GM12892 (cell line): ENCODE measurements around the gene SLC51A.

Experiments used
- DNase-seq: peaks from one replicate; pipeline ENCODE4 v3.0.0; 2011; ENCODE audit not compliant: insufficient read length
- FAIRE-seq: peaks from 2 replicates; lab custom pipeline; 2011; peaks lifted over from hg19 to GRCh38; lab: Jason Lieb, UNC
- POLR2A ChIP-seq: IDR thresholded peaks from 2 replicates; pipeline ENCODE4 v1.6.1; 2011; ENCODE audit warnings: low read depth, low read length, control low read depth
- POLR2AphosphoS5 ChIP-seq: IDR thresholded peaks from 2 replicates; pipeline ENCODE4 v1.6.1; 2011; ENCODE audit warnings: low read depth, low read length, control low read depth
- TAF1 ChIP-seq: IDR thresholded peaks from 2 replicates; pipeline ENCODE4 v1.6.1; 2011; ENCODE audit warnings: low read depth, mild to moderate bottlenecking, control low read depth, low read length, borderline replicate concordance

The SLC51A gene

GRCh38 chr3:196210673-196211556 is 5.4 kb upstream of the SLC51A start, which contains the start of gene ZDHHC19:
Gene ZDHHC19, minus strand, starts transcription at chr3:196211400. Its CDS starts 85 bp downstream, at chr3:196211315.
- no peak for TF ChIP-seq POLR2A
- TF ChIP-seq TAF1: no peak
- TF ChIP-seq POLR2AphosphoS5: no peak
- no peak for DNase-seq
- no peak for FAIRE-seq

DNA sequence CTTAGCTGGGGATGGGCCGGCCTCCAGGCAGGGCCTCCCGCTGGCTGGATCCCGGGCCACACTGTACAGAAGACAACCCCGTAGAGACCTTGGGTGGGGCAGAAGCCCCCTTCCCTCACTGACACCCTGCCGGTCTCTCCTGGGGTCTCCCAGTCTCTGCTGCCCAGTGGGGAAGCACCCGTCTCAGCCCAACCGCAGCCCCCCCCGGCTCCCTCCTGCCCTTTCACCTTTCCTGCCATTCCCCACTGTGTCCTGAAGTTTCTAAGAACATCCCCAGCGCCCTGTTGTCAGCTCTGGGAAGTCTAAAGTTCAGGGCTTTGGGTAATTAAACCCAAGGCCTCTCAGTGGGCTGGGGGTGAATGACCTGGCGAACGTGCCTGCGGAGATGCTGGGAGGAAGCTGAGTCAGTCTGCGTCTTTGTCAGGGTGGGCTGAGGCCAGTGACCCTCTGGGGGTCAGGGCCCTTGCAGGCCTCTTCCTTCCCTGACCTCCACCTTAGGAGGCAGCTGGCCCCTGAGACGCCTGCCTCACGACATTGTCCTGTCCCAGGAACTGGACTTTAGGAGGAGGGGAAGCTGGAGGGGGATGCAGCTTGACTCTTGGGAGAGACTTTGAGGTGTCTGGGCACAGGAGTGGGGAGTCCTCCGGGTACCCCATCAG is 1.4 kb upstream of the SLC51A start:
- FAIRE-seq (no peak), DNase-seq (no peak)
- TF ChIP-seq POLR2A (no peak), POLR2AphosphoS5 (no peak), TAF1 (no peak)

DNA sequence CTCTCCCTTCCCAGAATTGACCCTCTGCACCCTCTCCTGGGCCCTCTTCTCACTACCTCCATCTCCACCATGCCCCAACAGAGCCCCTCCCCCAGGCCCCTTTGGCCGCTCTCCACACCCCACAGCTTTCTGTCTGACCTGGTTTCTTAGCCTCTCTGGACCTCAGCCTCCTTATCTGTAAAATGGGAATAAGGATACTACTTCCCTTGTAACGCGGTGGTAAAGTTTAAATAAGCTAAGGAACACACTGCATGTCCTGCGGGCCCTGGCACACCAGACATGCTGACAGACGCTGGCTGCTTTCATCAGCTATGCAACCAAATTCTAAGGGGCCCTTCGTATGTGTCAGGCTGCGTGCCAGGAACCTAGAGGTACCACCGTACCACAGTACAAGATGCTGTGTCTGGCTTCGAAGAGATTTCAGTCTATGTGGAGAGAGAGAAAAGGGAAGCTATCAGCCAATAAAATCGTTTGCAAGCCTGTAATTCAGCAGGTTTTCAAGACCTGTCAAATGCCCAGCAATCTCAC is 777 bp upstream of the SLC51A start:
- FAIRE-seq (no peak), DNase-seq (no peak)
- TF ChIP-seq POLR2A (no peak), POLR2AphosphoS5 (no peak), TAF1 (no peak)

DNA sequence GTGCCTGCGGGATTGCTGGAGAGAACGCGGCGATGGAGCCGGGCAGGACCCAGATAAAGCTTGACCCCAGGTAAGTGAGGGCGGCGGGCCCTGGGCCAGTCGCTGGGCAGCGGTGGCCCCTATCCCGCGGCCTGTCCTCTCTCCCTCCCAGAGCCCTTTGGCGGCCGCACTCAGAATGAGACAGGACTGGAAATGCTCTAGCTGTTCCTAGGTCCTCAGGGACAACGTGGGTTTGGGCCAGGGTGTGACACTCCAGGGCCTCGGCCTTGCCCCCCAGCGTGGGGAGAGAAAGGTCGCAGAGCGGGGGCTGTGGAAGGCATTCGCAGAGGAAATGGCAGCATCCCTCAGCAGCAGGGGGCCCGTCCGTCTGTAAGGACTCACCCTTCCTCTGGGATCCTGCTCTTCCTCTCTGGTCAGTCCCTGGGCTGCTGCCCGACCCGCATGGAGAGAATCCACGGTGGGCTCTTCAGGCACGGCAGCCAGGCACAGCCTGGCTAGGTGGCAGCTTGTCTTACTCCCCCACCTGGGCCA is 412 bp downstream of the SLC51A start:
- FAIRE-seq (no peak), DNase-seq (no peak)
- TF ChIP-seq POLR2A (no peak), TAF1 (no peak), POLR2AphosphoS5 (no peak)

GRCh38 chr3:196217307-196218154 is 1.2 kb downstream of the SLC51A start:
- DNase-seq: no peak
- TF ChIP-seq POLR2A (no peak), TAF1 (no peak), POLR2AphosphoS5 (no peak)
- no peak for FAIRE-seq

GRCh38 chr3:196218155-196218712 is 1.9 kb downstream of the SLC51A start:
- no peak for TF ChIP-seq POLR2A
- no peak for TF ChIP-seq POLR2AphosphoS5
- no peak for TF ChIP-seq TAF1
- DNase-seq: no peak
- FAIRE-seq: no peak

- FAIRE-seq: peak; percentile 86
- TF ChIP-seq POLR2A (no peak), POLR2AphosphoS5 (no peak), TAF1 (no peak)
- peak; percentile 49 for DNase-seq
Measured at GRCh38 chr3:196219194-196219969, 3.0 kb downstream of the SLC51A start.

GRCh38 chr3:196219970-196220311 is 3.6 kb downstream of the SLC51A start:
- no peak for FAIRE-seq
- TF ChIP-seq TAF1 (no peak), POLR2A (no peak), POLR2AphosphoS5 (no peak)
- no peak for DNase-seq

DNA sequence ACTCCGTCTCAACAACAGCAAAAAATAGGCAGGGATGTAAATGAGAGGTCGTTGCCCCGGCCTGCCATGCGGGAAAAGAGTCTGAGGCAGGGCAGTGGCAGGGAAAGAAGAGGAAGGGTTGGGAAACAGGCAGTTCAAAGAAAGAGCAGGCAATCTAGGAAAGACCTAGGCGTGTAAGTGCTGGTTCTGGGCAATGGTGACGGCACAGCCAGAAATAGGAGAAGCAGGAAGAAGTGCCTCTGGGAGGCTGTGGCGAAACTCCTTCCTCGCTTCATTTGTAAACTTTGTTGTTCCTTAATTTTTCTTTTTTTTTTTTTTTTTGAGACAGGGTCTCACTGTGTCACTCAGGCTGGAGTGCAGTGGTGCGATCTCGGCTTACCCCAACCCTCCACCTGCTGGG is 4.3 kb downstream of the SLC51A start:
- DNase-seq: no peak

DNA sequence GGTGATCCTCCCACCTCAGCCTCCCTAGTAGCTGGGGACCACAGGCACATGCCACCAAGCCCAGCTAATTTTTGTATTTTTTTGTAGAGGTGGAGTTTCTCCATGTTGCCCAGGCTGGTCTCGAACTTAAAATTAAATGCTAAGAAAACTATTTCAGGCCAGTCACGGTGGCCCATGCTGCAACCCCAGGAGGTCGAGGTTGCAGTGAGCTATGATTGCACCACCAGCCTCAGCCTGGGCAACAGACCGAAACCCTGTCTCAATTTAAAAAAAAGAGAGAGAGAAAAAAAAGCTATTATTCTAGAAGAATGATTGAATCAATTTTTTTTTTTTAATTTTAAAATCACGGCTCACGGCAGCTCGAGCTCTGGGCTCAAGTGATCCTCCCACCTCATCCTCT is 4.7 kb downstream of the SLC51A start:
- TF ChIP-seq POLR2A: no peak
- no peak for TF ChIP-seq TAF1
- no peak for TF ChIP-seq POLR2AphosphoS5
- DNase-seq: no peak

More for the DNA sequence above, 4.3 kb downstream of the SLC51A start:
- TF ChIP-seq POLR2A (no peak), TAF1 (no peak), POLR2AphosphoS5 (no peak)
- no peak for FAIRE-seq

More for the DNA sequence above, 4.7 kb downstream of the SLC51A start:
- FAIRE-seq: no peak
